GM19468 (cell line): ENCODE measurements around the gene CHST13.

Experiments
- ATAC-seq: cut with Tn5 transposase; IDR thresholded peaks from one replicate; pipeline ENCODE4 v1.9.1; 2021; ENCODE audit warnings: mild to moderate bottlenecking, moderate library complexity, moderate number of reproducible peaks; ENCODE audit not compliant: unreplicated experiment; ENCODE audit errors: extremely low read depth

CHST13 gene

GRCh38 chr3:126503701-126504100 is 20.3 kb upstream of the CHST13 start:
- no peak for ATAC-seq

DNA sequence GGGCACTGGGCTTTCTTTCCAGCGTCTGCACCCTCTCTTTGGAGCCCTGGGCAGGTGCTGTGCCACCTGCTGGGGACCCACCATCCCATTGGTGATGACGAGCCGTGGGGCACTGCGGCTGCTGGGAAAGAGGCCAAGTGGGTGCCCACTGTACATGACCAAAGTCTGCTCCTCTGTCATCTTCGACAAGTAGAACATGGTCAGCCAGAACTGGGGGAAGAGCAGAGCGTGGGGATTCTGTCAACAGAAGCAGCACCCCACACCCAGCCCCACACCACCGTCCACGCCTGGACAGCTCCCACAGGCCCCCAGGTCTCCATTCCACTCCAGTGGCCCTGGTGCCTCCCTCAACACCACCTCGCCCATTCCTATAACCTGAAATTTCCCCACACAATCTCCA is 16.1 kb upstream of the CHST13 start:
- ATAC-seq: no peak

GRCh38 chr3:126508564-126508964 is 15.4 kb upstream of the CHST13 start:
- ATAC-seq: no peak

- ATAC-seq: no peak
Observed at GRCh38 chr3:126509597-126510307, 14.2 kb upstream of the CHST13 start.

- ATAC-seq: no peak
Observed at GRCh38 chr3:126510308-126510910, 13.5 kb upstream of the CHST13 start.

GRCh38 chr3:126511291-126511690 is 12.7 kb upstream of the CHST13 start:
- no peak for ATAC-seq

GRCh38 chr3:126512026-126512425 is 11.9 kb upstream of the CHST13 start:
- ATAC-seq: no peak

DNA sequence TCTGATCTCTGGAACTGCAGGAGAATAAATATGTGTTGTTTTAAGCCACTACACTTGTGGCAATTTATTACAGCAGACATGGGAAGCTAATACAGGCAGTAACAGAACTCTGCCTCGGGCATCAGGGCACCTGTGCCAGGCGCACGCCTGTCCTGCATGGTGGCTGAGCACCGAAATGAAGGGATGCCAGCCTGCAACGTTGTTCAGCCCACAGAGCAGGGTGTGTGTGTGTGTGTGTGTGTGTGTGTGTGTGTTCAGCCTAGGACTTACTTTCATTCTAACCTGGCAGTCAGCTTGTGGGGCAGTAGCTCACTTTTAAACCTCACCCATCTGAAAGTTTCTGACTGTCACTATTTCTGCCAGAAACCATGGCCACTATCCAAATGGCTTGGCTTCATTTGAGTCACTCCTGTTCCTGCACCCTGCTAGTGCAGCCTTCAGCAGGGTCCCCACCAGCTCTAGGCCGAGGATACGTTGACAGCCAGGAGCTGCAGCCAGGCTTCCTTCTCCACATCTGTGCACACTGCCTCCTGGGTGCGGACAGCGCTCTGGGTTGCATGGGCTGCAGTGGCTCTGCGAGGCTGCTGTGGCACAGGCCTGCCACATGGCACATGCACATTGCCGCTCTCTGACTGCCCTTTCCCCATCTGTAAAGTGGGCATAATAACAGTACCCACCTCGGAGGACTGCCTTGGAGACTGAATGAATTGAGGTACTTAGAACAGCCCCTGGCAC is 10.9 kb upstream of the CHST13 start:
- ATAC-seq: no peak

- no peak for ATAC-seq
Observed at GRCh38 chr3:126514161-126514560, 9.8 kb upstream of the CHST13 start.

GRCh38 chr3:126515066-126515706 is 8.8 kb upstream of the CHST13 start:
- no peak for ATAC-seq

DNA sequence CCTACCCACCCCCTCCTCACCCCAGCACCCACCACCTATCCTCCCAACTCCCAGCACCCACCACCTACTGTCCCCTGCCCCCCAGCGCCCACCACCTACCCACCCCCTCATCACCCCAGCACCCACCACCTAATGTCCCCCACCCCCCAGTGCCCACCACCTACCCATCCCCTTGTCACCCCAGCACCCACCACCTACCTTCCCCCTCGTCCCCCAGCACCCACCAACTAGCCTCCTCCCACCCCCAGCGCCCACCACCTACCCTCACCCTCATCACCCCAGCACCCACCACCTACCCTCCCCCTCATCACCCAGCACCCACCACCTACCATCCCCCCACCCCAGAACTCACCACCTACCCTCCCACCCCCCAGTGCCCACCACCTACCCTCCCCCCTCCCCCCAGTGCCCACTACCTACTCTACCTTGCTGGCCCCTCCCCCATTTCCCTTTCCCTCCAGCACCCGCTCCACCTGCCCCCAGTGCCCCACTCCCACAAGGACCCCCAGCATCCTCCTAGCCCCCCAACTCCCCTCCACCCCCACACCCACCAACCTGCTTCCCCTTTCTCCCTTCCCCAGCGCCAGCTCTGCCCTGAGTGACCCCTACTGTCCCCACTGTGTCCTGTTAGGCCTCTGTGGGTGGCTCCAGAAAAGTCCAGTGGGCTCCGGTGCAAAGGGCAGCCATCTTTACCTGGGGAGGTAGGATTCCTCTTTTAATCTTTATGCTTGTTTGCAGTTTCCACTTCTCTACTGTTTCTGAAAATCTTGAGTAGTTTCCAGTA is 7.6 kb upstream of the CHST13 start:
- ATAC-seq: no peak

DNA sequence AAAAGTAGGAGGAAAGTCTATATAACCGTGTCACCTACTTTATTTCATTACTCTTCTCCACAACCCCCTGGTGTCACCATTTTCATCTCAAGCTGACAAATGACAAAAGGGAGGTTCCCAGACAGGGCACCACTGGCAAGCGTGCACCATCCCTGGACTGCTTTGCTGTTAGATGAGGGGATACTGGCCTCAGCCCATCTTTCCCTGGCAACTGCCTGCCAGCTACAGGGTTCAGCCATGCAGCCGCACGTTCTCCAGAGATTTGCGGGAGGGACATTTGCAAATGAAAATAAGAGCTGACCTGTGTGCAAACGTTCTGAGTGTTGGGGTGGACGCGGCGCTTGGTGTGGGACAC is 7.0 kb upstream of the CHST13 start:
- ATAC-seq: no peak

GRCh38 chr3:126517291-126517951 is 6.5 kb upstream of the CHST13 start, which contains the start of gene UROC1:
Gene UROC1 (minus strand): TSS chr3:126517773. CDS start chr3:126517719, 54 bp downstream.
- no peak for ATAC-seq

DNA sequence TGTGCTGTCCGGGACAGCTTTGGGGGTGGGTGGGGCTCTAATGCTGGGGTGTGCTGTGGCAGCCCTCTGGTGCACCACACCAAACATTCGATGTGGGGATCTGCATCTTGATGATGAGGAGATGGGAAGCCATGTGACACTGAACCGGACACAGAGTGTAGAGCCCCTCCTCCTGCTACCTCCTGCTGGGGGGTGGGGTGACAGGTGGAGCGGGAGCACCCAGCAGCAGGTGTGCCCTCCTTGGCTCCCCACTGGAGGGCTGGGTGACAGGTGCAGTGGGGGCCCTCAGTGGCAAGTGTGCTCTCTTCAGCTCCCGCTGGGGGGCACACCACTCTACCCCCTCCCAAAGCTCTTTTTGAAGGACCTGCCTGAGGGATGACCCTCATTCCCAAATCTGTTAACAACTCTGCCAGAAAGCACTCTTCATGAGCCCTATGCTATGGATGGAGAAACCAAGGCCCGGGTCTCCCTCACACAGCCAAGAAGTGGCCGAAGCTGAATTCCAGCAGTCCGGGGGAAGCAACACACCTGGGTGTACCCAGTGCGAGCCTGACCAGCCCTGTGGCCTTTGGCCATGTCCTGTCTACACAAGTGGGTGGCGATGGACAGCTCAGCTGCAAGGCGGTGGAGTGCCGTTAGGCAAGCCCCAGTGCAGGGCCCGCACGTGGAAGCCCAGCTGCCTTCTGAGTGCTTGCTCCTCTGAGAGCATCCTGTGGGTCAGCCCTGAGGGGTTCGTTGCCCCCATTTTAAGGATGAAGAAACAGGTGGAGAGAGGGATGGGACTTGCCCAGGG is 5.8 kb upstream of the CHST13 start:
- ATAC-seq: no peak

GRCh38 chr3:126518779-126519177 is 5.2 kb upstream of the CHST13 start:
- no peak for ATAC-seq

DNA sequence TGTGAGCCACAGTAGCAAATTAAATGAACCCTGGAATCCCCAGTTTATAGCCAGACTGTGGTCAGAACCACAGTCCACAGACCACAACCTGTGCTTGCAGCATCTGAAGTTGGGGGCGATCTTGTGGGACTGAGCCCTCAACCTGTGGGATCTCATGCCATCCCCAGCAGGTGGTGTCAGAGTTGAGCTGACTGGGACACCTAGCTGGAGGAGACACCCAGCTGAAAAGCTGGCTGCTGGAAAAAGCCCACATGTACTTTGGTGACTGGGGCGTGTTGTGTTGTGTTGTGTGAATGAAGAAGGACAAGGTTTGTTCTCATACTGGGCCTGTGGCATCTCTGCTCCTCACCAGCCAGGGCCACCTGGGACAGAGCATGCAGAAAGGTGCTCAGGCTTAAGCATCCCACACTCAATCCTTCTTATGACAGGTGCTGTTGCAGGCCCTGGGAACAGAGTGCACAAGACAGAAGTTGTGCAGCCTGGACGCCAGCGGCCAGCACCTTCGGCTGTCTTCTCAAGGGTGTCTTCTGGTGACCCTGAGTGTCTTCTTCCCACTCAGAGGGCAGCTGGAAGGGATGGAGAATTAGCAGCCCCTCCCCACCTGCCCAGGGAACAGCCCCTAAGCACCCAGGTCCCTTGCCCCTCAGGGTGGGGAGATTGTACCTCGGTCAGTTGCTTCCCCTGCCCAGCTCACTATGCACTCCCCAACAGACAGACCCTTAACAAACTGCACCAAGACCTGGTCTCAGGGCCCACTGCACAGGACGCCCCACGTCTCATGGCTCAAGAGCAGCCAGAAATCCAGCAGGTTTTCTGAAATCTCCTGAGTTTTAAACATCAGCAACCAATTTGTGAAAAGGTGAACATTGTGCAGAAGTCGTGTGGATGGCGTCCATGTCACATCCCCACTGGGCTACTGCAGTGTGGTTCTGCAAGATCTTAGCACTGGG is 4.2 kb upstream of the CHST13 start:
- no peak for ATAC-seq

GRCh38 chr3:126521122-126521891 is 2.6 kb upstream of the CHST13 start:
- no peak for ATAC-seq
